ENCODE measurements around the gene SPATC1L.

Gene SPATC1L

GRCh38 chr21:46131838-46132651, 52.2 kb downstream of the SPATC1L start:
- no peak for DNase-seq (ENCODE audit: low read depth)

- DNase-seq (ENCODE audit: low read depth) = no peak
Observed at GRCh38 chr21:46131588-46131837, 52.7 kb downstream of the SPATC1L start.

GRCh38 chr21:46130831-46131587, 53.2 kb downstream of the SPATC1L start:
- no peak for DNase-seq (ENCODE audit: low read depth)

- no peak for DNase-seq (ENCODE audit: low read depth)
Observed at GRCh38 chr21:46129846-46130651, 54.2 kb downstream of the SPATC1L start.

- DNase-seq (ENCODE audit: low read depth) = no peak
Observed at GRCh38 chr21:46128933-46129571, 55.2 kb downstream of the SPATC1L start.

DNA sequence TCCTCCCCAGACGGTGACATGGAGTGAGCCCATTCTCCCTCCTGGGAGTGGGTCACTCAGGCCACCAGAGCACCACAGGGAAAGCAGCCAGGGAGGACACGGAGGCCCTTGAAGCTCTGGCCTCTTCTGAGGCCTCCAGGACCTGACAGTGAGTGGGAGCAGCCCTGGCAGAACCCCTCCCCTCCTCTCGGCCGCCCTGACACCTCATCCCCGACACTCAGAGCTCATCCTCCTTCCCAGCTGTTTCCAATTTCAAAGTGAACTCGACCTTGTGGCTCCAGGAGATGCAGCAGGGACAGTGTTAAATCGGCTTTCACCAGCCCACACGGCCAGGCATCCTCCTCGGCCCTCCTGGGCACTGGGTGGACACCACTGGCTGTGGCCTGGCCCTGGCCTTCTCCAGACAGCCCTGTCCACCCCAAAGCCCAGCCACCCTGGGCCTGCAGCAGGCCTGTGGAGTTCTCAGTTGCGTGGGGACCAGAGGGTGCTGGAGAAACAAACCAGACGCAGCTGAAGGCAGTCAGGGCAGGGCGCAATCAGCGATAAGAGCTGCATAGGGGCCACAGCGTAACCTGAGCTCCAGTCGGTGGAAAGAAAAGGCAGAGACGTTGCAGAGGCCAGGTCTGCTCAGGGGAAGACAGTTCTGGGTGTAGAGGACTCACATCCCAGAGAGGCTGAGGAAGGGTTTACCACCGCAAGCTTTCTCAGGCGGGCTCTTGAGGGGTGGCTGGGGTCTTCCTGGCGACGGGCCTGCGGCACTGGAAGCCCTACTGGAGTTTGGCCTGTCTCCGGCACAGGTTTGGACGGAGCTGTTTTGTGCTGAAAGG, 55.9 kb downstream of the SPATC1L start:
- DNase-seq (ENCODE audit: low read depth) = no peak

- DNase-seq (ENCODE audit: low read depth) = no peak
Observed at GRCh38 chr21:46127239-46128105, 56.8 kb downstream of the SPATC1L start.

DNA sequence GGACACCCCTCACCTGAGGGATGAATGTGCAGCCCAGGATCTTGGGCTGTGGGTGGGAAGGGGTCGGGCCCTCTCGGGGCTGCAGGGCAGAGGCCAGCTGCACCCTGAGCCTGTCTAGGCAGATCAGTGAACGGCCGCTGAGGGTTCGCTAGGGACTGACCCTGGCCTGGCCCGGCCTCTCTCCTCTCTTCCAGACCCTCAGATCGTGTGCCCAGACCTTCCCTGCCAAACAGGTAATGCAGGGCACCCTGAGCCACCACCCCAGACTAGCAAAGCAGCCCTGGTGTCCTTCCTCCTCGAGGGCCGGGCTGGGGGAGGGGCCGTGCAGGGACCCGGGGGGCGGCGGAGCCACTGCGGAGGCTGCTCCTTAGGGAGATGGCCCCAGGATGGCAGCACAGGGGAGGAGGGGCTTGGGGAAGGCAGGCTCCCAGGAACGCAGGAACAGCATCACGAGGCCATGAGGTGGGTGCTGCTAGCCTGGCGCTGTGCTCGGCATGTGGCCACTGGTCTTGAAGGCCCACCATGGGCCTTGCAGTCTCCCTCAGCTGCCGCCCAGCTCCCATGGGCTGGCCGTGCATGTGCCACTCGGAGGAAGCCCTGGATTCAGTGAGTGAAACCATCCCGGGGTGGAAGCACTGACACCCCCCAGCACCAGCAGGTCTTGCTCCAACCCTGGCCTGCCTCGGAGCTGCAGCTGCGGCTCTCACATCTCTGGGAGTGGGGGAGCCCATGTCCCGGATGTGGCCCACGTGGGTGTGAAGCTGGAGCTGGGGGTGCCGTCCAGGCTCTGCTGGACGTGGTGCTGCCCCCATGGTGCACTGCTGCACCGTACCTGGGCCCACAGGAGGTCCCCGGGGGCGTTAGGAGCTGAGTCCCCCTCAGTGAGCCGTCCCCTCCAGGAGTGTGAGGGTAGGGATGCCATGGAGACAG, 57.7 kb downstream of the SPATC1L start:
- no peak for DNase-seq (ENCODE audit: low read depth)

DNA sequence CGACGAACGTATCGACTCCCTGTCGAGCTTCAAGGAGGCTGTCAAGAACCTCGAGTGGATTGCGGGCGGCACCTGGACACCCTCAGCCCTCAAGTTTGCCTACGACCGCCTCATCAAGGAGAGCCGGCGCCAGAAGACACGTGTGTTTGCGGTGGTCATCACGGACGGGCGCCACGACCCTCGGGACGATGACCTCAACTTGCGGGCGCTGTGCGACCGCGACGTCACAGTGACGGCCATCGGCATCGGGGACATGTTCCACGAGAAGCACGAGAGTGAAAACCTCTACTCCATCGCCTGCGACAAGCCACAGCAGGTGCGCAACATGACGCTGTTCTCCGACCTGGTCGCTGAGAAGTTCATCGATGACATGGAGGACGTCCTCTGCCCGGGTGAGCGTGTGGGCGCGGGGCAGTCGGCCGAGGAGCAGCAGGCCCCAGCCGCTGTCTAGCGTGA, 58.4 kb downstream of the SPATC1L start:
- DNase-seq (ENCODE audit: low read depth) = no peak

DNA sequence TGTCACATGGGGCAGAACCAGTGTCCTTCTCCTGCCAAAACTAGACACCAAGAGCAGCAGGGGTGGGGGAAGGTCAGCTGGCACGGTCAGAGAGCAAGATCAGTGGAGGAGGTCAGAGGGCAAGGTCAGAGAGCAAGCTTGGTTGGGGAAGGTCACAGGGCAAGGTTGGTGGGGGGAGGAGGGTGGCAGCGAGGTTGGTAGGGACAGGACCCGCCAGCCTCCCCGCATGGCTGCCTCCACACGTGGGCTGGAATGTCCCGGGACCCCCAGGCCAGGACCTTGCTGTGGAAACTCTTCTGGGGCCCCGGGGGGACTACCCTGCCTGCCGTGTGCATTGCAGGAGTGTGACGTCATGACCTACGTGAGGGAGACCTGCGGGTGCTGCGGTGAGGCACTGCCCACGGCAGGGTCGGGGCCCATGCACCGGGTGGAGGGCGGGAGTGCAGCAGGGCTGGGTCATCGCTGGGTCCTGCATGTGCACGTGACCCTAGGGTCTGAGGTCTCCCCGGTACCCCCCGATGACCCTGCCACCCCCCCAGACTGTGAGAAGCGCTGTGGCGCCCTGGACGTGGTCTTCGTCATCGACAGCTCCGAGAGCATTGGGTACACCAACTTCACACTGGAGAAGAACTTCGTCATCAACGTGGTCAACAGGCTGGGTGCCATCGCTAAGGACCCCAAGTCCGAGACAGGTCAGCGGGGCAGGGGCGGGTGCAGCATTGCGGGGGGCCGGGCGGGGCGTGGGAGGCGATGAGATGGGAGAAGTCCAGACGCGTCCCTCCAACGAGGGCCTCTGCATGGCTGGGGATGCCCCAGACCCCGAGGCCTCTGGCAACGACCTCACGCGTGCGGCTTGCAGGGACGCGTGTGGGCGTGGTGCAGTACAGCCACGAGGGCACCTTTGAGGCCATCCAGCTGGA, 59.1 kb downstream of the SPATC1L start:
- no peak for DNase-seq (ENCODE audit: low read depth)

GRCh38 chr21:46124083-46124925, 60.0 kb downstream of the SPATC1L start:
- DNase-seq (ENCODE audit: low read depth) = no peak

DNA sequence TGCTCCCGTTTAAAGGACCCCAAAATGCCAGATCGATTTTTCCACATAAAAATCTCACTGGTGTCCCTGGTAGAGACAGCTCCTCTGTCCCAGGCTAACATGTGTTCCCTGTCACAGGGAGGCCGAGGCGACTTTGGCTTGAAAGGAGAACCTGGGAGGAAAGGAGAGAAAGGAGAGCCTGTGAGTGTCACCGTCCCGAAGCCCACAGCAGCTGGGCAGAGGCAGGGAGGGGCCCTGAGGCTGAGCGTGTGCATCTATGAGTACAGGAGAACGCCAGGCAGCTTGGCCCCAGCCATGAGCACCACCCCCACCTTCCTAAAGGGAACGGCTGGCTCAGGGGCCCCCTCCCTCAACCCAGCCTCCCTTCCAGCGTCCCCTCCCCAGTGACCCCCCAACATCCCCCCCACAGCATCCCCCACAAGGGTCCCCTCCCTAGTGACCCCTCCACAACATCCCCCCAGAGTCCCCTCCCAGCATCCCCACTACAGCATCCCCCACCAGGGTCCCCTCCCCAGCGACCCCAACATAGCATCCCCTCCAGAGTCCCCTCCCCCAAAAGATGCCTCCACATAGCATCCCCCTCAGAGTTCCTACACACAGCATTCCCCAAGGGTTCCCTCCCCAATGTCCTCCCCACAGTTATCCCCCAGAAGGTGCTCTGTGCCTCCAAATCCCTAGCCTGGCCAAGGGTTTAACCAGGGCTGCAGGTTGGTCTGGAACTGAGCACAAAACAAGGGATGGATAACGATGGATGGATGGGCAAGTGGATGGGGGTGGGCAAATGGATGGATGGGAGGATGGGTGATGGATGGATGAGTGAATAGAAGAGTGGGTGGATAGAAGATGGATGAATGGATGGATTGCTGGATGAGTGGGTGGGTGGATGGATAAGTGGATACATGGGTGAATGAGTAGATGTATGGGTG, 61.2 kb downstream of the SPATC1L start:
- no peak for DNase-seq (ENCODE audit: low read depth)

DNA sequence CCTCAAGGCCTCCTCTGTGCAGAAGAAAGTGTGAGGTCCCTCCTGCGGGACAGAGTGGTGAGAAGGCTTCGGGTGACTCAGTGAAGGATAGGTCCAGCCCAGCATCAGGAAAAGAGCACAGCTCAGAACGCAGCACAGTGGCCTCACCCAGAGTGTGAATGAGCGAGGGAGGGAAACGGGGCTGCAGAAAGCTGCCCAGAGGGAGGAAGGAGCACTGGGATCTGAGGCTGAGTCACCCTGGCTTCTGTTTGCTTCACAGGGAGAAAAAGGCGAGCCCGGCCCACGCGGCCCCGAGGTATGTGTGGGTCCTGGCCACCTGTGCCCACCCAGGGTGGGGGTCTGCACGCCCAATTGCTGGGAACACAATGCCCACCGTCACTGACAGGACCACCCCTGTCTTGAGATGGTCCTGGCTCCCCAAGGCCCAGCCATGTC, 62.0 kb downstream of the SPATC1L start:
- no peak for DNase-seq (ENCODE audit: low read depth)

GRCh38 chr21:46121286-46122221, 62.7 kb downstream of the SPATC1L start:
- DNase-seq (ENCODE audit: low read depth) = no peak

Data from T follicular helper cell (primary cell).